ENCODE data around the gene ABCA6. TPM values are rescaled to one million over a fixed set of nuclear protein-coding genes. Genes with fewer than 3 reads are reported as not detected.
A peak's percentile ranks its signal among the peaks of the same experiment; 100 is the strongest.

The ABCA6 gene
- total and polyA plus RNA-seq, 10 of the 15 experiments (the other 5 are each of a cell fraction or from before 2014, with no cell fraction given), result 6.8 to 36.9 (median 12.6) TPM

DNA sequence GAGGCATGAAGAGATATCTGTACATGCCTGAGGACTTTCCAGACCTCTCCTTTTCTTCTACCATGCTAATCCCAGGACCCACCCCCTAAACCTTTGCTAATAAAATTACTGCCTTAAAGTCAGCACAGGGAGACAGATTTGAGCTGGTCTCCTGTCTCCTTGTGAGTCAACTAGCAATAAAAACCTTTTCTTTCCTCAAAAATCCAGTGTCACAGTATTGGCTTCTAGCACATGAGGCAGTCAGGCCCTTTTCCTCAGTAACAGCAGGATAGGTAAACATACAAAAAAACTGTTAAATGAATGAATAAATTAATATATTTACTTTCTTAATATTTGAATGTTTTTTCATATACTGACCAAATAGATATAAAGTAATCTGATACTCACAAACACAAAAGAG is 45.6 kb upstream of the ABCA6 start (continued):
- no peak for TF ChIP-seq ZNF592 (IDR thresholded peaks at IDR 0.05)
- TF ChIP-seq MEF2B (IDR thresholded peaks at IDR 0.05; ENCODE audit: partially characterized antibody, poor library complexity, severe bottlenecking), result no peak
- TF ChIP-seq RELA (IDR thresholded peaks at IDR 0.05; ENCODE audit: borderline replicate concordance, partially characterized antibody), result no peak
- no peak for TF ChIP-seq HDGF (IDR thresholded peaks at IDR 0.05)

DNA sequence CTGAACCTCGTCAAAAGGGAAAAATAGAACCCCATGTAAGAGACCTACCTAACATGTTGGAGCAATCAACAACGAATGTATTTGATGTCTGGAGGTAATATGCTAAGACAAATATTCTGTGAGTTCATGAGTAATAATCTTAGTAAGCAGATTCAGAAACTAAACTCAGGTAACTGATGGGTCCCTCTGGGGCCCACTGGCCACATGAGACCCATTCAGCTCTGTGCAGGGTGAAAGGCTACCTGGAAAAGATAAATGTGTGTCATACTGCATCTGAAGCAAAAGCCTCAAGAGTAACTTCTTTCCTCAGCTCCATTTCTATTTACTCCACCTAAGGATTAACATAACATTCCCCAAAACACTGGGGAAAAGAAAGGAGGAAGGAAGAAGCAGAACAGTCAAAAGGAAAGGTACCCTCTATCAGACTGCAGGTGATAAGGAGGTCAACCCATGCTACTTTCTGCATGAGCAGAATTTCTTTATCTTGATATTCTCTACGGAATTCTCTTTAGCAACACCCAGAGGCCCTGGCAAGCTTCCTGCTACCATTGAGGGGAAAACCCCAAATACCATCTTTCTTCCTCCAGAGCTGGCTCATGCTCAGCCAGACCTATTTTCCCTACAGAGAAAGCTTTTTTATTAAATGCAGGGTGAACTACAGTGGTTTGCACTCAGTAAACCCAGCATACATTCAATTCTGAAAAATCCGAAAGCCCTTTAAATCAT is 37.7 kb upstream of the ABCA6 start:
- Histone ChIP-seq H3K4me1 (ENCODE audit: control insufficient read depth, insufficient read depth, low read length) (no peaks in the 10 kb centered on the region), H3K4me3 (no peak overlapping the region), H3K27ac (ENCODE audit: control insufficient read depth, insufficient read depth) (no peak overlapping the region), H3K36me3 (ENCODE audit: control insufficient read depth in 2 of 2, insufficient read depth in 2 of 2, low read length in 1 of 2) (no peaks in the 10 kb centered on the region), H4K20me1 (ENCODE audit: control insufficient read depth, insufficient read depth) (no peaks in the 10 kb centered on the region), H3K9ac (ENCODE audit: control insufficient read depth, insufficient read depth, low read length) (no peak overlapping the region), H3K79me2 (ENCODE audit: control insufficient read depth, insufficient read depth, low read length) (no peaks in the 10 kb centered on the region), H2AFZ (ENCODE audit: control insufficient read depth, low read depth, low read length) (peak overlapping the region; percentile 12; the same call in 1 of the 2 replicates), H3K4me2 (ENCODE audit: control insufficient read depth, insufficient read depth) (no peak overlapping the region), H3K27me3 (replicated peaks in 1 of 2; ENCODE audit: control insufficient read depth in 2 of 2, insufficient read depth in 2 of 2, low read length in 1 of 2) (no peaks in the 10 kb centered on the region), H3K9me3 (replicated peaks; ENCODE audit: control insufficient read depth, insufficient read depth, low read length) (no peaks in the 10 kb centered on the region)
- intact Hi-C loops (cut with micrococcal nuclease; ENCODE audit: unreplicated experiment) (no loop called here), in situ Hi-C loops (cut with MboI) (no loop called here)
- BruUV-seq (replicated peaks), result no TSS peak
- no peak for FAIRE-seq
- no peak for DNase-seq (ENCODE audit: low read depth, low spot score)
- TF ChIP-seq CREB1 (IDR thresholded peaks at IDR 0.05; ENCODE audit: low read depth) (no peak), MEF2B (IDR thresholded peaks at IDR 0.05; ENCODE audit: partially characterized antibody, poor library complexity, severe bottlenecking) (peak; percentile 71), BCL3 (IDR thresholded peaks at IDR 0.05; ENCODE audit: borderline replicate concordance, insufficient read depth, low read depth, low read length, poor library complexity, severe bottlenecking) (no peak), NR2C2 (IDR thresholded peaks at IDR 0.05; ENCODE audit: borderline replicate concordance, control insufficient read depth, insufficient read length, low read depth) (no peak), RELA (IDR thresholded peaks at IDR 0.05; ENCODE audit: borderline replicate concordance, partially characterized antibody) (no peak)
- TF ChIP-seq, protein P1, sequence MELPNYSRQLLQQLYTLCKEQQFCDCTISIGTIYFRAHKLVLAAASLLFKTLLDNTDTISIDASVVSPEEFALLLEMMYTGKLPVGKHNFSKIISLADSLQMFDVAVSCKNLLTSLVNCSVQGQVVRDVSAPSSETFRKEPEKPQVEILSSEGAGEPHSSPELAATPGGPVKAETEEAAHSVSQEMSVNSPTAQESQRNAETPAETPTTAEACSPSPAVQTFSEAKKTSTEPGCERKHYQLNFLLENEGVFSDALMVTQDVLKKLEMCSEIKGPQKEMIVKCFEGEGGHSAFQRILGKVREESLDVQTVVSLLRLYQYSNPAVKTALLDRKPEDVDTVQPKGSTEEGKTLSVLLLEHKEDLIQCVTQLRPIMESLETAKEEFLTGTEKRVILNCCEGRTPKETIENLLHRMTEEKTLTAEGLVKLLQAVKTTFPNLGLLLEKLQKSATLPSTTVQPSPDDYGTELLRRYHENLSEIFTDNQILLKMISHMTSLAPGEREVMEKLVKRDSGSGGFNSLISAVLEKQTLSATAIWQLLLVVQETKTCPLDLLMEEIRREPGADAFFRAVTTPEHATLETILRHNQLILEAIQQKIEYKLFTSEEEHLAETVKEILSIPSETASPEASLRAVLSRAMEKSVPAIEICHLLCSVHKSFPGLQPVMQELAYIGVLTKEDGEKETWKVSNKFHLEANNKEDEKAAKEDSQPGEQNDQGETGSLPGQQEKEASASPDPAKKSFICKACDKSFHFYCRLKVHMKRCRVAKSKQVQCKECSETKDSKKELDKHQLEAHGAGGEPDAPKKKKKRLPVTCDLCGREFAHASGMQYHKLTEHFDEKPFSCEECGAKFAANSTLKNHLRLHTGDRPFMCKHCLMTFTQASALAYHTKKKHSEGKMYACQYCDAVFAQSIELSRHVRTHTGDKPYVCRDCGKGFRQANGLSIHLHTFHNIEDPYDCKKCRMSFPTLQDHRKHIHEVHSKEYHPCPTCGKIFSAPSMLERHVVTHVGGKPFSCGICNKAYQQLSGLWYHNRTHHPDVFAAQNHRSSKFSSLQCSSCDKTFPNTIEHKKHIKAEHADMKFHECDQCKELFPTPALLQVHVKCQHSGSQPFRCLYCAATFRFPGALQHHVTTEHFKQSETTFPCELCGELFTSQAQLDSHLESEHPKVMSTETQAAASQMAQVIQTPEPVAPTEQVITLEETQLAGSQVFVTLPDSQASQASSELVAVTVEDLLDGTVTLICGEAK (IDR thresholded peaks at IDR 0.05; ENCODE audit: borderline replicate concordance), result no peak
- CTCF ChIA-PET, result no interaction called here
- peak; percentile 78 for ATAC-seq
- POLR2A ChIA-PET, result no interaction called here
- WGBS (ENCODE audit: insufficient coverage, insufficient replicate concordance, low lambda C conversion rate, missing lambda C conversion rate), result 47% methylated on average over 4 of the region's 4 CpGs
- RAD21 ChIA-PET (ENCODE audit: unreplicated experiment), result interaction anchor here (1.0 kb wide), 1 partner anchor 62 kb away, joined by 4 read pairs; no protein-coding TSS in a partner anchor
- SMC1A ChIA-PET (ENCODE audit: uncharacterized antibody, unreplicated experiment), result interaction anchor here (0.7 to 3.5 kb wide), 6 partner anchors 8 to 385 kb away, joined by 3 to 12 read pairs (median 4); no protein-coding TSS in a partner anchor
